NCI-H1436 treated with DMSO at 0.1 percent for 48 hours (cell line): ENCODE data around the gene KRT222.

Source experiments
- DNase-seq: peaks from one replicate; lab custom pipeline; 2025; lab: John Stamatoyannopoulos, UW

Gene KRT222

DNA sequence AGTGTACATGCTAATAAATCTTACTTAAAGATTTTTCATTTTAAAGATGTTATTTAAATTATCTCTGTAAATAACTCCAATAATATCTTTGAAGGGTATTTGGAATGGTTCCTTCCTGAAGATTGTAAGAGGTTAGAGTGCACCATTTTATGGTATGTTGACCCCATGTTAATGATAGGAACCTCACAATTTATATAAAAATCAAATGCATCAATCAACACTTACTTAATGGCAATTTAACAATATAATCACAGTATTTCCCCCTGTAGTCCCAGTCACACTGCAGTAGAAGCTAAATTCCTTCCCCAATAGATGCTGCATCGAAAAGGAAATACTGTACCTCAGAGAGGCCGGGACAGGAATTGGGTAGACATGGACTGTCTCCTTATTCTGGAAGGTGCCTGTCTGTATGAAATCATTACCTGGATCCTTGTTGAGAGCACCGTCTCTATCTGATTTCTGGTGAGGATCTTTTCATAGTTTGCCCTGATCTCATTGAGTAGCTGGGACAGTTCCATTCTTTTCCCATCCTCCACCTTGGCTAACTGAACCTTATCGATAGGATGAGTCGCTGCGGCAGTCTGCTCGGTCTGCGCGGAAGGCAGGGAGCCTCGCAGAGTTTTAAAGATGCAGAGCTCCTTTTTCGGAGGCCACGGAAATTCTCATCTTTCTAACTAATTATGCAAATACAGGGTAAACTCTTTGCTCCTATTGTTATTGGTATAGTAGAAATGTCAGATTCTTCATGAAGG, at the start of gene KRT222:
KRT222 (minus strand) TSS at position 596 of the 752 bp plus-strand sequence; CDS start at position 518, 78 bp downstream.
- no peak for DNase-seq

DNA sequence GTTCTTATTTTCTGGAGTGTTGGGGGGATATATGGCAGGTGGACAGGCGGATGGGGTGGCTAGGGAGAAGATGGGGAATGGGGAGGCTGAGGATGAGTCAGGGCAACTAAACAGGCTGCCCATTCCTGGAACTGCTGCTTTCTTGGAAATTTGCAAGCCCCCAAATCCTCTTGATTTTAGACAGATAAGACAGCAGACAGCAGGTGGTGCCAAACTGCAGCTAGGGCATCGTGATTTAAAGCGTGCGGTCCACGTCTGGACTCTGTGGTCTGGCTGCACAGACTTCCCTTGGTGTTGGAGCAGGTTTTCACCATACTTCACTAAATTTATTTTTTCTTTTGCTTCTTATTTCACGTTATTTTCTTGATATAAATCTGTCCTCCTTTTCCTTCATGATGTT, 49.5 kb upstream of the KRT222 start:
- DNase-seq: no peak

DNA sequence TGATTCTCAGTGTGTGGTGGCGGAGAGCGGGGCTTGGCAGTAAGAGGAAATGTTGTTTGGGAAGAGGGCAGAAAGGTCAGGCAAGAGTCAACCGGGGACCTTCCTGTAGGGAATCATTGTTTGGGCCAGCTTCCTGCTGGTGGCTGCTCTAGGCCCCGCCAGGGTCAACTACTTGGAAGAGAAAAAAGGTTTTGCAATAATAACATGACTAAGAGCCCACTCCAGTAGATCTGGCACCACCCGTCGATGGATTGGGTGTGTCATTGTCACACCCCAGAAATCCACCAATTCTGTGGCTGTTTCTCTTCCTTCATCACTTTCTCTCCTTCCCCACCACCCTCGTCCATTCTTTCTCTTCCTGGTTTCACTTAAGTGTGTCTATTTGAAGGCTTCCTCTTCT, 42.8 kb upstream of the KRT222 start:
- no peak for DNase-seq

DNA sequence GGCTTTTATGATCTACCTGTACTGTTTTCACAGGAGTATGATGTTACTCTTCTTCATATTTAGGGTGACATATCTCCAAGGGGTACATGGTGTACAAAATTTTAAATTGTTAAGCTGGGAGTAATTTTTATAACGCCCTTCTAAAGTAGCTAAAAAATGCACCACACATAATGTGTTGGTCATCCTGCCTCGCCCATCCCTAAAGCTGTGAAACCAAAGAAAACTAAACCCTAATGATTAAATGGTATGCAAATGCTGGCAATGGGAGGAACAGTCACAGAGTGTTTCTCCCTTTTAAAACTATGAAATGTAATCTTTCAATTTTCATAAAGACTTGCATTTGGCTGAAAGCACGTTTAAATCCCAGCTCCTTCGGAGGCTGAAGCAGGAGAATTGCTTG, 40.6 kb upstream of the KRT222 start:
- DNase-seq: no peak

DNA sequence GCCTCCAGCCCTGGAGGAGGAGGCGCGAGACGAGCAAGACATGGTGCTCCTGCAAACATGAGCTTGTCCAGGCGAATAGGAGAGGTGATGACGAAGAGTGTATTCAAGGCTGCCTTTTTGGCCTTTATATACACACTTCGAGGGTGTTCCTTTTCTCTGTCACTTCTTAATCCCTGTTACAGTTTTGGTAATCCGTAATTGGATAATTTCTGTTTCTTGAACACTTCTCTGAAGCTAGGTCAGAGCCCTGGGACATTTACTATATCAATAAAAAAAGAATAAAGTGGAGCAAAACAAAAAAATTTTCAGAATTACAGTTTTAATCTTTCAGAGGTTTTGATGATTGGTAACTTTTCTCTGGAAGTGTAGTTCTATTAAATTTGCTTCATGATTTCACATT, 38.7 kb upstream of the KRT222 start, which contains the start of gene KRT24:
KRT24 (minus strand) TSS at position 101 of the 400 bp plus-strand sequence; CDS start at position 42, 59 bp downstream.
- DNase-seq: no peak

DNA sequence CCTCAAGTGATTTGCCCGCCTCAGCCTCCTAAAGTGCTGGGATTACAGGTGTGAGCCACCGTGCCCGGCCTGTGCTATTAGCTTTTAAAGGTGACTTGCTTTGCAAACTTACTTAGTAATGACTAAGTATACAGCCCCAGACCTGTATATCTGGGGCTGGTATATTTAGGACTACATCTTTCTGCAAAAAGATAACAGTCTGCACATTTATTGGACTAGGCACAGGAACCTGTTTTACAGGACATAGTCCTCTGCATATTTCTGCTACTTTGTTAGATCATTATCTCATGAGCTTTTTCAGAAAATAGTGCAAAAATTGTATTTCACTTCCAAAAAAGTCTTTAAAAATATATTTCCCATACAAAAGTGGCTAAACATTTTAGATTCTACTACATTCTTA, 37.3 kb upstream of the KRT222 start:
- DNase-seq: no peak

DNA sequence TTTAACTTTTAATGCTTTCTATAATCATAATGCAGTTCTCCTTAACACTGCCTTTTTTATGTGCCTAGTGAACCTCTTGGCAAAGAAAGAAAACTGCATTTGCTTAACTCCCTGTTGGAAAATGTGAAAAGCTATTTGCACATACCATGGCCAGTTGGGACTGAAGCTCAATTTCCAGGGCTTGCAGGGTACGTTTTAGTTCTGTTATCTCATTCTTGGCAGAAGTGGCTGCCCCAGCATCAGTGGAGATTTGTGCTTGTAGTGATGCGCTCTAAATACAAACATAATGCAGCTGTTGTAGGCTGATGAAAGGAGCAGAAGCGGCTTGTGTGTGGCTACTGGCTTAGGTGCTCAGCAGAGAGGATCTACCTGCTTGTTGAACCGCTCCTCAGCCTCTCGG, 34.9 kb upstream of the KRT222 start:
- no peak for DNase-seq

DNA sequence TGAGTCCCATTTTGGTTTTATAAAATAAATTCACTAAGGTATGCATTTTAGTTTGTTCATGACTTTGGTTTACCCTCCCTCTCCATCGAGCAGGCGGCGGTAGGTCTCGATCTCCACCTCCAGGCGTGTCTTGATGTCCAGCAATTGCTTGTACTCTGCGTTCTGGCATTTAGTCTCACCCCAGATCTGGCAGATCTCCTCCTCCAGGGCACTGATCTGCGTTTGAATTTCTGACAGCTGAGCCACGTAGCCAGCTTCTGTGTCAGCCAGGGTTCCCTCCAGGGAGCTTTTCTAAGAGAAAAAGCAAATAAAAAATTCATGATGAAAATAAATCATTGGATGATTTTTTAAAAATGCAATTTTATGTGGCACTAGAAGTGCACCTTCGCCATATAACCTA, 34.4 kb upstream of the KRT222 start:
- DNase-seq: no peak

DNA sequence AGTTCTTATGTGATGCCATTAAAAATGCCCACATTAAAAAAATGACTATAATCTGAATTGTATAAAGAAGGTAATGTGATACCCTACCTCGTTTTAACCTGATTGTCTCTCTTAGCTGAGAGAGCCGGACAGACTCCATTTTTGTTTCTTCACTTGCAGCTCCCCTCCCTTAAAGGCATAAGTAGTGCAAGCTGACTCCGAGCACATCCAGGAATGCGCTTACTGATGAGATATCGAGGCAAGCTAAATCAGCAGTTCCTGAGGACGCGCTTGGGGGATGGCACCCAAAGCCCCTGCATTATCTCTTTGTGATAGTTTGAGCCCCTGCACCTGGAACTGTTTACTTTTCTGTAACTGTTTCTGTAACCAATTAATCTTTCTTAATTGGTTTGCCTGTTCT, 32.3 kb upstream of the KRT222 start:
- no peak for DNase-seq

DNA sequence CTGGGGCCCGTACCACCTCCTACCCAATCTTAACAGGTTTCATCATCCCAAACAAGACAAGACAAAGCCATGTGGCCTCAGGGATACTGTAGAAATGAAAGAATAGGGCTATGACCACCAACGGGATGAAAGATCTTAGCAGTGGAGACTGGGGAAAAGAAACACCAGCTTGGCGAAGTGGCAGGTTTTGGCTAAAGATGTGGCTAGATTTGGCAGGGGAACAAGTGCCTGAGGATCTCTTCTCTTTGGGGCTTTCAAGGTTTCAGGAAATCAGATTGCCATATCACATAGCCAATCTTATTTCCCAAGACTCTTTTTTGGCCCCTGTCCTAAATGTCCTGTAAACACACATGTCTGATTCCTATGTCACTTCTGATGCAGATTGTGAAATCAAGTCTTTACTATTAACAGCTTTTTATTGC, 31.7 kb upstream of the KRT222 start:
- DNase-seq: no peak

DNA sequence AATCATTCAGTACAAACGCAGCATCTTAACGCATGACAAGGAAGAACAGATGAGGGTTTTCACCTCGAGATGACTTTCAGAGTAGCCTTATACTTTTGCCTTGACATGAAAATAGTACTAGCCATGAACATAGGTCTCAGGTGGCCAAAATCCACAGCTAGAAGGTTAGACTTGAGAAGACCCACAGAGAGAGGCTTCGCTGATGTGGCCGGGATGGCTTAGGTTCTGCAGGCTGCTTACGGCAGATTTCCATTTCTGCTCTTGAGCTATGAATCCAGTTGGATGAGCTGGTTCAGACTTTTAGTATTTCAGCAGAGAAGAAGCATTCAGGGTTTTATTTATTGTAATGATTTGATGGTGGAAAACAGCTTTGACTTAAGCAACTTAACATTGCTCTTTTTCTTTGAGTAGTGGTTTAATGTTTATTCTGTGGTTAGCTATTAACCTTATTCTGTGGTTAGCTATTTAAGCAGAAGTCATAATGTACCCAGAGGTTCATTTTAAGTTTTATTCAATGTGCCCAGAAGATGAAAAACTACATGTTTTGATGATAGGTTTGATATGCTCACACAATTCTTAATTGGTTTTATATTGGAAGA, 31.0 kb upstream of the KRT222 start:
- no peak for DNase-seq

DNA sequence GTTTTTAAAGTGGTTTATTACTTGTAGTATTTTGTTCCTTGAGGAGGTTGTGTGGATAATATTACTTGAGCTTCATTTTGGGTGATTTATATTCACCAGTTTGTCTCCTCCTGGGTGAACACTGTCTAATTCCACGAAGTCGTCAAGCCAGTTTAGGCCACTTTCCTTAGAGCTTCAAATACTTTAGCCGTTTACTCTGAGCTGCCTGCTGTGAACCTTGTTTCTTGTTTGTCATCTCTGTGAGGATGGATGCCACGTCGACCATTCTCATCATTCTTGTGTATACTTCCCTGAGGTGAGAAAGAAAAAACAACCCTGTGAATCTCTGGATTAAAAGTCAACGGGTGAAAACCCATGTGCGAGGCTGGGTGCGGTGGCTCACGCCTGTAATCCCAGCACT, 29.6 kb upstream of the KRT222 start:
- DNase-seq: no peak

DNA sequence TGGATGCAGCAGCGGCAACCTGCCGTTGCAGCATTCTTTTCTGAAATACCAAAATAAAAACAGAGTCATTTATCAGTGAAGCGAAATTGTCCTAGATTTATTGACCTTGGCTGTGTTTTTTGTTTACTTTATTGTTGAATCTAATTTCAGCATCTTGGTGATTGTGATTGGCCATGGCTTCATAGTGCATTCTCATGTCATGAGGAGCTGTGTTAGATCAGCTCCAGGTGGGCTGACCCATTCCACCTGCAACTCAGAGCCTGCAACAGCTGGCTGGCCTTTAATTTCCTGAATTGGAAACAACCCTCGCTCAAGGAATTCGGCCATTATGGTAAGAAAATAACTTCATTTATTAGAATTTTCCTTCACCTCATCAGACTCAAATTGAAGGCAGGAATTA, 22.1 kb upstream of the KRT222 start:
- DNase-seq: no peak

DNA sequence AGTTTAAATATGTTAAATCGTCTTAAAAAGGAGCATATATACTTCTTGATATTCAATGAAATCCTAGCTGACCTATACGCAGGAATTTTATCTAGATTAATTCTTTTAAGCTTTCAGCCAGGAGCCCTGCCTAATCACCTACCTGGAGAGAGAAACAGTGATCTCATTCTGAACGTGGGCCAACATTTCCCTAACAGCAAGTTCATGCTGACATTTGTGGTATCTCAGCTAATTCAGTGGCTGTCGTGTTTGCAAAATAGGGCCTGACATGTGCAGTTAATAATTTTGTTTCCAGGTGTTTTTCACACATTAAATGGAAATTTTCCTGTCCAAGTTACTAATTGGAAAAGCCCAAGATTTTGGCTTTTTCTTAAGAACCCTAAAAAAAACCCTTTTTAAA, 21.2 kb upstream of the KRT222 start:
- DNase-seq: no peak

DNA sequence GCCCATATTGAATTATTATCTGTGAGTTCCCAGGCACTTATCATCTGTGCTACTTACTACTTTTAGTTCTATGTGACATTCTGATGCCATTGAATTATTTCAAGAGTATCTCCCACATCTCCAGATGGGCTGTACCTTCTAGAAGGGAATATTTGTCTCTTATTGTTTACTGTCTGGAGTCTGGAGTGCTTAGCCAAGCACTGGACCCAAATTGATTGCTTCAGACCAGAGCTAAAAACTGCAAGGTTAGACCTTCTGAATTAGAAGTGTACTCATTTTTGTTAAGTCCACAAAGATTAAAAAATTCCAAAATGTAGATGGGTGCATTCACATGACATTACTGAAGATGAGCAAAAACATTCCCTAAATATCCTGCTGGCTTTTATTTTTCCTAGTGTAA, 16.0 kb upstream of the KRT222 start:
- no peak for DNase-seq

DNA sequence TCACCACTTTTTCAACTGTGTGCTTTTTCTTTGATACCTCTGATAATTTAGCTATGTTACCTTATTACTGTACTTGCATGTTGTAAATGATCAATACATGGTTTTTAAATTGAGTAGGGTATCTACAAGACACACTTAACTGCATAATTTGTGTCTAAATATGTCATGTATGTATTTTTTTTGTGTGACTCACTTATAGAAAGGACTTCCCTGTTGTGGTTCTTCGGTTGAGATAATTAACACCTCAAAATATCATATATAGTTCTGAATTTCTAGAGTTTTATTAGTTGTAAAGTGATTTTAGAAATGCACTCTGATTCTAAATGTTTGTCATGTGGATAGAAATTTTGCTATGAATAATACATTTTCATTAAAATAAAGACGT, 14.5 kb upstream of the KRT222 start:
- DNase-seq: no peak

DNA sequence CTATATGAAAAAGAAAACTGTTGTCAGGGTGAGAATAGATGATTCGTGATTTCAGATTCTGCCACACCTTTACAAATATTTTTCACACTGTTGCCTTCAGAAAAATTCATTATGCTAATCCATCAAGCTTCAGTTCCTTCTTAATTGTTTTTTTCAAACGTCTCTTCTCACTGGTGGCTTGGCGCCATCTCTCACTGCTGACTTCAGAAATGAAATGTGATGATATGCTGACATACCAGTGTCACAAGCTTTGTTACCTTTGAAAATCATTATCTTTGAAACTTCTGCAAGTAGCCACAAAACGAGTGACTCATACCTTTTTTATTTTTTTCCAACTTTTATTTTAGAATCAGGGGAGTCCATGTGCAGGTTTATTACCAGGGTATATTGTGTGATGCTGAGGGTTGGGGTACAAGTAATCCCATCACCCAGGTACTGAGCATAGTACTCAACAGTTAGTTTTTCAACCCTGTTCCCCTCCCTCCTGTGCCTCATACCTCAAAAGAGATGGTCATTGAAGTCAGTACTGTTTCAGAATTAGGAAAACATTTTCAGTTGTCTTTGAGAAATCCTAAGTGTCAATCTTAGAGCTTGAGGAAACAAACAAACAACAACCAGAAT, 14.0 kb upstream of the KRT222 start:
- no peak for DNase-seq

DNA sequence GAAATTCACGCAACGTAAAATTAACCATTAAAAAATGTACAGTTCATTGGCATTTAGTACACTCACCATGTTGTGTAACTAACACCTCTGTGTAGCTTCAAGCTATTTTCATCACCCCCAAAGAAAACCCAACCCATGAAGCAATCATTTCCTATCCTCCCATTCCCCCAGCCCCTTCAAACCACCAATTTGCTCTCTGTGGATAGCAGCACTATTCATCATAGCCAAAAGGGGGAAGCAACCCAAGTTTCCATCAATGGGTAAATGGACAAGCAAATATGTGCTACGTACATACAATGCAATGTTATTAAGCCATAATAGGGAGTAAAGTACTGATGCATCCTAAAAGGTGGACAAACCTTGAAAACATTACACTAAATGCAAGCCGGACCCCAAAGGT, 10.9 kb upstream of the KRT222 start:
- no peak for DNase-seq

DNA sequence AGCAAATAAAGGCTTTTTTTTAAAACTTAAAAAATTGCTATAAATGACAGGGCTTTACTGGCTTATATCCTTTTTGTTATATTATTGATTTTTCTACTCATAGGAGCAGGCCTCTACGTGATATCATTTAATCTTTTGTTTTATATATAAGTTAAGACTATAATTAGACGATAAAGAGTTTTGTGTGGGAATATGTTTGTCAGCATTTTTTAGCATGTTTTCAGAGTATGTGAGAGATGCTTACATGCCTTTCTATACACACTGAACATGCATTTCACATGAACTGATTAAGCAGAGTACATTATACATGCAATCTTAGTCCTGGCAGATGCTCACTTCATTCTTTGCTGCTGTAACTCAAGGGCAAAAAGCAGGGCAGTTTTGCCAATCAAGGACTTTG, 7.7 kb upstream of the KRT222 start:
- DNase-seq: no peak

DNA sequence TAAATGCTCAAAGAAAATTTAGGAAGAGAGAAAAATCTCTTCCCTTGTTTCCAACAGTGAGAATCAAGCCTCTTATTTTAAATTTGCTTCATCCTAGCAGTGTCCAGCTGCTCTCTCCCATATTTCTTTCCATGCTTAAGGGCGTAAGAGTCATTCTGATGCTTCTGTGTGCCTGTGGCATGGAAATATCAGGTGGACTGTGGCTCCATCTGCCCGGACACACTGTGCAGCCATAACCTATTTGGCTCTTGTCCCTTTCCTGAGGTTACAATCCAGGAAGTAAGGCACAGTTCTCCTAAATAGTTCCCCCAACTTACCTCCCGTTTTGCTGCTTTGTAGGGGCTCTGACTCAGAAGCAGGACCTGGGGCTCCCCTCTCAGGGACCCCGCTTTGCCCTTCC, 6.3 kb upstream of the KRT222 start:
- no peak for DNase-seq

DNA sequence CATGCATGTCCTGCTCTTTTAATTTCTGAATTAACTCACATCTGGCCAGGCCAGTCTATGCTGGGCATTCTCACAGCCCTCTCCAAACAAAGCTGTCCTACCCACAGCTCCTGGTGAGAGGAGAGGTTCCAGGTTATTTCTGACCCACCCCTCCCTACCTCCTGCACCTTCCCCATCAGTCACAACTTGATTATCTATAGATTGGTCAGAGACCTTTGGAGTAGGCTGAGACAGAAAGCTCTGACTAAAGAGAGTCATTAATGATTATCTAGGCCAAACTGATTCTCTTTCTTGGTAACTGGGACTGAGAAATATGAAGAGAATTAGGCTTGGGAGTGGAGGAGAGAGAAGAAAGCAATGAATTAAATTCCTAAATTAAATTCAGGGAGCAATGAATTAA, 1.4 kb upstream of the KRT222 start:
- no peak for DNase-seq

DNA sequence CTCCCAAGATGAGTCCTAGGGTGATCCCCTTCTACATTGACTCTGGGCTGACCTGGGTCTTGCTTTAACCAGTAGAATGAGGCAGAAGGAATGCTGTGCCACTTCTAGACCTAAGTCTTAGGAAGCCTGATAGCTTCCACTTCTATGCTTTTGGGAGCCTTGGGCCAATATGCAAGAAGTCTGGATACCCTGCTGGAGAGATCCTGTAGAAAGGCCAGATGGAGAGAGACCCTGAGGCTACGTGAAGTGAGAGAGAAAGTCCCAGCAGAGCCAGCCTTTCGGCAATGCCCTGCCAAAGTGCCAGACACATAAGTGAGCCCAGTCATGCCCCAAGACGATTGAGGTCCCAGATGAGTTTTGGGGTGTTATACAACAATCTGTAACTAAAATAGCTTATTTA, 1.7 kb downstream of the KRT222 start:
- DNase-seq: no peak

DNA sequence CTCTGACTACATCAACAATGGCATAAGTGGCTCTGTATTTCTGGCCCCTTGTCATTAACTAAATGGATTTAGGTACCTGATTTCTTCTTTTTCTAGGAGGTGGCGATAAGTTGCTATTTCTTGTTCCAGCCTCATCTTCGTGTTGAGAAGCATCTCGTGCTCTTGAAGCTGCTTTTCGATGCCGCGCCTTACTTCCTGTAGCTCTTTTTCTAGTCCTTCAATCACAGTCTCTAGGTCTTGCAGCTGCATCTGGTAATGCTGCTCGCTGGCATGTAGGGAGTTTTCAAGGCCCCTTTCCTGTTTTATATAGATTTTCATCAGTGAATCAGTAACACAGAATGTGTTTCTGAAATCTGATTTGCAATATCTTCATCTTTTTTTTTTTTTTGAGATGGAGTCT, 5.1 kb downstream of the KRT222 start:
- no peak for DNase-seq

DNA sequence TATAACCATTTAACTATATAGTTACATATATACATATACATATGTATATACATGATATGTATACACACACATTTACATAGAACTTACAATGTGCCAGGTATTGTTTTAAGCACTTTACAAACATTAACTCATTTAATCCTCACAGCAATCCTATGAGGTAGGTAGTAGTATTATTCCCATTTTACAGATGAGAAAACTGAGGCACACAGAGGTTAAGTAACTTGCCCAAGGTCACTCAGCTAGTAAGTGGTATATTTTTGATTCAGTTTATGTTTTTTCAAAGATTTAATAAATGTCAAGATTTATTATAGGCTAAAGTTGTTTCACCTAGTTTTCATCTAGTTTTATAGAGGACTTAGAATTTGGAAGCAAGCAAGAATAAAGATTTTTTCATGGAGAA, 6.6 kb downstream of the KRT222 start:
- DNase-seq: no peak
